ENCODE data around the gene PSME2.

Gene PSME2

GRCh38 chr14:24095271-24096068 is 50.9 kb downstream of the PSME2 start:
- no peaks in the 10 kb centered on the region for H3K36me3 ChIP-seq
- DNase-seq: peak; percentile 79

GRCh38 chr14:24094841-24095270 is 51.6 kb downstream of the PSME2 start:
- Histone ChIP-seq H3K9me3 (ENCODE audit: severe bottlenecking) (no peaks in the 10 kb centered on the region), H3K27ac (peak overlapping the region; percentile 83), H3K36me3 (no peaks in the 10 kb centered on the region), H3K4me3 (ENCODE audit: low read depth, low read length) (peak overlapping the region; percentile 66), H3K27me3 (ENCODE audit: insufficient read depth, low read depth, severe bottlenecking) (no peaks in the 10 kb centered on the region)
- no peak for DNase-seq
- no peak for TF ChIP-seq CTCF (IDR thresholded peaks at IDR 0.05; ENCODE audit: low read depth, low read length)

More at GRCh38 chr14:24095271-24096068, 50.9 kb downstream of the PSME2 start:
- no peak for TF ChIP-seq CTCF (IDR thresholded peaks at IDR 0.05; ENCODE audit: low read depth, low read length)
- Histone ChIP-seq H3K27me3 (ENCODE audit: insufficient read depth, low read depth, severe bottlenecking) (no peaks in the 10 kb centered on the region), H3K27ac (peak overlapping the region; percentile 83), H3K9me3 (ENCODE audit: severe bottlenecking) (no peaks in the 10 kb centered on the region), H3K4me3 (ENCODE audit: low read depth, low read length) (peak overlapping the region; percentile 66)

- Histone ChIP-seq H3K9me3 (ENCODE audit: severe bottlenecking) (no peaks in the 10 kb centered on the region), H3K36me3 (no peaks in the 10 kb centered on the region), H3K27ac (peak within 1 kb of the TSS; percentile 83), H3K4me3 (ENCODE audit: low read depth, low read length) (peak within 1 kb of the TSS; percentile 66), H3K27me3 (ENCODE audit: insufficient read depth, low read depth, severe bottlenecking) (no peaks in the 10 kb centered on the region)
- no peak for TF ChIP-seq CTCF (IDR thresholded peaks at IDR 0.05; ENCODE audit: low read depth, low read length)
- DNase-seq: peak; percentile 85
Observed at GRCh38 chr14:24093901-24094840, 52.2 kb downstream of the PSME2 start, which contains the start of gene PCK2. Gene PCK2 (plus strand): TSS chr14:24094311. CDS start chr14:24094406, 95 bp downstream.

All from WERI-Rb-1 (cell line).